ENCODE results near the gene FBRSL1.
A peak's percentile ranks its signal among the peaks of the same experiment; 100 is the strongest.

The FBRSL1 gene

DNA sequence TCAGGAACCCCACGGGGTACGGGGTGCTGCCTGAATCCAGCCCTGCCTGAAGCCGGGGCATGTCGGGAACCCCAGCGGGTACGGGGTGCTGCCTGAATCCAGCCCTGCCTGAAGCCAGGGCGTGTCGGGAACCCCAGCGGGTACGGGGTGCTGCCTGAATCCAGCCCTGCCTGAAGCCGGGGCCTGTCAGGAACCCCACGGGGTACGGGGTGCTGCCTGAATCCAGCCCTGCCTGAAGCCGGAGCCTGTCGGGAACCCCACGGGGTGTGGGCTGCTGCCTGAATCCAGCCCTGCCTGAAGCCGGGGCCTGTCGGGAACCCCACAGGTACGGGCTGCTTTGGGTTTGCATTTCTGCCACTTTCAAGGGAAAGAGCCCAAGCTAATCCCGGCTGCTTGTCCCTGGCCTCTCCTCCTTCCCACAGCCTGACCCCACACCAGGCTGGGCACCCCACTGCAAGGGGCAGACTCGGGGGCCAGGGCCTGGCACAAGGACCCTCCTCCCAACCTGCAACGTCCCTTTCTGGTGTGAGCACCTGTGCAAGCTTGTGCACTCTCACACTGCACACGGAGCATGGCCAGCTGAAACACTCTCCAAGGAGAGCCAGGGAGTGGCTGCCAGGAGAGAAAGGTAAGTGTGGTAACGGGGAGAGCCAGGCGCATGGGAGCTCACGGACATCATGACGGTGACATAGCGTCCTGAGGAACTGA, 5.6 kb upstream of the FBRSL1 start:
- no peak for DNase-seq

DNA sequence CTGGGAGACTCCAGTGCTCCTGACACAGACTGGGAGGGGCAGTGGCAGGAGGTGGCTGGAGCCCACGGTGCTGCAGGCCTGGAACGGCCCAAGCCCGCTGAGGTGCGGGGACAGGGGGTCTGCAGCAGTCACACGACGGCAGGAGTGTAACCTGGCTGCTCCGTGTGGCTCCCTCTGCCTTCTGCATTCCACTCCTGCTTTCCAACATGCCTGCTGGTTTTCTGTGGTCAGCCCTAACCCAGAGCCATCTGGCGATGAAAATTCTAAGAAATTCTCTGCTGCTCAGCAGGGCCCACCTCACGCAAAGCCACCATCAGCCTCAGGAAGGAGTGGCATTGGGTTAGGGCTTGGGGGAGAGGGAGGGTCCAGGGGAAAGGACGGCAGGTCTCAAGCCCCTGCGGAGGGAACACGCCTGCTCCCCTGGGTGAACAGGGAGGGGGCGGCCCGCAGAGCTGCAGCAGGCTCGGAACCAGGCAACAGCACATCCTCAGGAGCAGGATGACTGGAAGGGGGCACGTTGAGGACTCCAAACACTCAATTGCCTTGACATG, 5.0 kb upstream of the FBRSL1 start:
- DNase-seq = no peak

DNA sequence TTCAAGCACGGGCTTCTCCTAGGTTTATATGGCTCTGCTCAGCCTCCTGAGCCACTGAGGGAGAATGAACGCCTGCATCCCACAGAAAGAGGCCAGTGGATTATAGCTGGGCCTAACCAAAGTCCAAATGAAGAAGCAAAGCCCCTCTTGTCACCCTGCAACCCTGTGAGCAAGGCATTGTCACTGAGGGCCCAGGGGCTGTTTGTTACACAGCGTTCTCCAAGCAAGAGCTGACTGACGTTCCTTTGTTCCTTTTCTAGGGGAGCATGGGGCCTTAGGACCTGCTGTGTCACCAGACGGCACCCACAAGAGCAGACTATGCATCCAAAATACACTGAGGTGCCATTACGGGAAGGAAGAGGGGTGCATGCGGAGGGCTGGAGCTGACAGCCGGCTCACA, 4.3 kb upstream of the FBRSL1 start:
- no peak for DNase-seq

DNA sequence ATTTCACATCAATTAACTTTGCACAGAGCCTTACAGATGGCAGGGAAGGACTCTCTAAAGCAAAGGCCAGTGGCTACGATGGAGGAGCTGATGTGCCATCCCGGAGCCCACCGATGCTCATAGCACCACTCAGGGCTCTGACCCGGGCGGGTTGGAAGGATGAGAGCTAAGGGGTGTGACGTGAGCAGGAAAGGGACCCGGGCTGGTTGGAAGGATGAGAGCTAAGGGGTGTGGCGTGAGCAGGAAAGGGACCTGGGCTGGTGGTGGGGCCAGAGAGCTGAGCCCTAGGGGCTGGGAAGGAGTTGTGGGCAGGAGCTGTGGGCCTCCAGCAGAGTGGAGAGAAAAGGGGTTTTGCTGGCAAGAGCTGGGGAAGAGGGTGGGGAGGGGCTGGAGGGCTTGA, 3.8 kb upstream of the FBRSL1 start:
- DNase-seq = no peak

DNA sequence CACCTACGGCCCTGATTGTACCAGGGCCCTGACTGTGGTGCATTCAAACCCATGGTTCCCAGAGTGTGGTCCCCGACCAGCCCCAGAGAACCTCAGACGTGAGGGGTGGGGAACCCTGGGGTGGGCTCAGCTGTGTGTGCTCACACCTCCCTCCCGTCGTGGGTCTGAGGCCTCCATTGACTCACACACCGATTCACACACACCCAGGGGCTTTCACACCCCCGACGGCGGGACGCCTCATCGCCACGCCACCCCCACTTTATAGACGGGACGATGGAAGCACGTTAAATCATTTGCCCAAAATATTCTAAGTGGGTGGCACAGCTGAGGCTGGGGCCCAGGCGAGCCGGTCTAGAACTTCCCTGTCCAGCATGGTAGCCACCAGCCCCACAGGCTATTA, 3.4 kb upstream of the FBRSL1 start:
- no peak for DNase-seq

DNA sequence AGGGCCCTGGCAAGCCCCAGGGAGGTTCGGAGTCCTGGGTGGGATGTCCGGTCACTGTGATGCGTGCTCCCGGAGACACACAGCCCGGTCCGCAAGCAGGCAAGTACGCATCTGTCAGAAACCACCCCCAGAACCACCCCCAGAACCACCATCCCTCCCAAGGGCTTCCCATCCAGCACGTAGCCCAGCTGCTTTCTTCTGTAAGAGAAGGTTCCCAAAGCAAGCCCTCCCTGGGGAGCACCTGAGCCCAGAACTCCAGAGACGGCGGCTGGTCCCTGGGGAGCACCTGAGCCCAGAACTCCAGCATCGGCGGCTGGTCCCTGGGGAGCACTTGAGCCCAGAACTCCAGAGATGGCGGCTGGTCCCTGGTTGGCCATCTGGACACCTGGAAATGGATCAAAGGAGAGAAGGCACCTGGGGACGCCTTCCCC, 2.6 kb upstream of the FBRSL1 start:
- no peak for DNase-seq

DNA sequence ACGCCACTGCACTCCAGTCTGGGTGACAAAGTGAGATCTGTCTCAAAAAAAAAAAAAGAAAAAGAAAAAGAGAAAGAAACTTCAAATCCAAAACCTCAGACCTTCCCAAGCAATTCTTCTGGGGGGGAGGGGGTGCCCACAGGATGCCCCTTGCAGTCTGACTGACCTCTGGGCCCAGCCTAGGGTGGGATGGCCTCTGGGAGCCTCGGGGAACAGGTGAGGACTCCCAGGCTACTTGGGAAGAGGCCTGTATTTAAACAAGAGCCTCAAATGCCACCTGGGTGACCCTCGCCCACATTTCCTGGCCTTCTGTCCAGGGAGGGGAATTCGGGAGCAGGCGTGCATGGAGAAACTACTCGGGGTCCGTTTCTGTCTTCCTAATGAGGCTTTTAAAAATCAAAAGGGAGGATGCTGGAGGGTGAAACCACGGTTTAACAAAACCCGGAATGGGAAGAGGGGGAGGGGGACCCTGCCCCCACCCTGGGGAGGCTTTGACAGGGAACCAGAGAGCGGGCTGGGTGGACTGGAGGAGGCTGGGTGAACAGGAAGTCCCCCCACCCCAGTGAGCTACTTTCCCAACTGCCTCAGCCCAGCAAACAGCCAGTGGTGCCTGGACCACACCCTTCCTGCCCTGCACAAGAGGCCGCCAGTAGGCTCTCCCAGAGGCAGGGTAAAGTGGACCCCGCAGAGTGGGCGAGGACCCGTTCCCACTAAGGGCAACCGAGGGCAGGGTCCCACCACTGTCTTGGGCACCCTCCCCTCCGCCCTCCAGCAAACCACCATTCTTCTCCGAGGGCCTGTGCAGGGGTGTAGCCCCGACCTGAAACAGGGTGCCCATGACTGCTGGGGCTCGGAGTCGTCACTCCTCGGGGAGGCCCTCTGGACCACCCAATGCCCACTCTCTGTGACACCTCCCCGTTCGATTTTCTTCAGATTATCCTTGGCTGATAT, 1.5 kb upstream of the FBRSL1 start:
- DNase-seq = no peak

DNA sequence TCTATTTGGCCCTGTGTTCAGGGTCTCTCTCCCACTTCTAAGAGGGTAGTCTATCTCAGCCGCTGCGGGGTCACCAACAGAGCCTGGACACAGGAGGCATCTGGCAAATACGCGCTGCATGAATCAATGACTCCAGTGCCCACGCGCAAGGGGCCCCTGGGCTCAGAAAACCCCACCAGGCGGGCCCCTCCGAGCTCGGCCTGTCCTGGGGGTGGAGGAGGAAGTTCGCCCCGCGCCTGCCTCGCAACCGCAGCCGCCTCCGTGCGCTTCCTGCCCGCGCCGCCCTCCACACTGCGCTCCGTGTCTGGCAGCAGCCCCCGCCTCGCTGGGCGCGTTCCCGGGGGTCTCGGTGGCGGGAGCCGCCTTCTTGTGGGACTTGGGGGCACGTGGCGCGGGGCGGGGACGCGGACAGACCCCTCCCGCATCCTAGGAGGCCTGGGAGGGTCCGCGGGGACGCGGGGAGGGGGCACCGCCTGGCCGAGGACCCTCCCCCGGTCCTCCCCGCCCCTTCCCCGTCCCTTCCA, 811 bp upstream of the FBRSL1 start:
- DNase-seq = peak; percentile 8

DNA sequence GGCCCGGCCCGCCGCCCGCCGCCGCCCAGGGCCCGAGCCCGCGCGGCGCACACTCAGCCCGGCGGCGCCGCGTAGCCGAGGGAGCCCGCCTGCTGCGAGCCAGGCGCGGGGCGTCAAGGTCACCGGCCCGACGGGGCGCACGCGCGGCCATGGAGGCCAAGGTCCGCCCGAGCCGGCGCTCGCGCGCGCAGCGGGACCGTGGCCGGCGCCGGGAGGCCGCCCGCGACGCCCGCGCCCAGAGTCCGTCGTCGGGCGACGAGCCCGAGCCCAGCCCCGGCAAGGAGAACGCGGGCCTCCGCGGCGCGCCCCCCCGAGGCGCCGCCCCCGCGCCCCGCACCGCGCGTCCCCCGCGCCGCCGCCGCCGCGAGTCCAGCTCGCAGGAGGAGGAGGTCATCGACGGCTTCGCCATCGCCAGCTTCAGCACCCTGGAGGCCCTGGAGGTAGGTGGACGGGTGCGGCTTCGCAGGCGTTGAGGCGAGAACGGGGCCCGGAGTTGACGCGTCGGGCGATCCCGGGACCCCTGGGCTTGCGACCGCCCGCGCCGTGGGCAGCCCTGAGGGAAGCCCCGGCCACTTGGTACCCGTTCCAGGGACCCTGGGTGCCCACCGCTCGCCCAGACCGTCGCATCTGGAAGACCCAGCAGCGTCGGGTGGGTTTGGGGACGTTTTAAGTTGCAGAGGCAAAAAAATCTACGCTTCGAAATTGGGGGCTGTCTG, 629 bp downstream of the FBRSL1 start:
- no peak for DNase-seq

DNA sequence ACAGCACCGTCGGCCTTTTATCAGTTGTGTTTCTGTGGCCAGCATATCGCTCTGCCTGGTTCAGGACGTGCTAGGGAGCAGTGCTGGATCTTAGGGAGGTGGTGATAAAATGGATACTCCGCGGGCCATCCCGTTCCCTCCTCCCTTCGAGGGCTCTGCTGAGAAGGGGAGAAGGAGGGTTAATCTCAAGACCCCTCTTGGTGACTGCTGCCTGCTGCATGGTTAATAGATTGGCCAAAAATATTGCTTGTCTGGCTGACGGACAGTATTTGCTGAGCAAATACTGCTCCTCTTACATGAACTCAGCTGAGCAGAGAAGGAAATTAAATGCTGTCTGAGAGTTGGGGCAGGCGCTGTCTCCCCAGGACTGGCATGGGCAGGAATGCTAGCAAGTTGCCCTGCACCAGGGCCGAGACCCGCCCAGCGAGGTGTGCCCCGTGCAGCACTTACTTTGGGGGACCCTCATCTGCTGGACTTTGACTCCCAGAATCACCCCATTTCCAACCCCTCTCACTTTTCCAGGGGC, 1.2 kb downstream of the FBRSL1 start:
- no peak for DNase-seq

DNA sequence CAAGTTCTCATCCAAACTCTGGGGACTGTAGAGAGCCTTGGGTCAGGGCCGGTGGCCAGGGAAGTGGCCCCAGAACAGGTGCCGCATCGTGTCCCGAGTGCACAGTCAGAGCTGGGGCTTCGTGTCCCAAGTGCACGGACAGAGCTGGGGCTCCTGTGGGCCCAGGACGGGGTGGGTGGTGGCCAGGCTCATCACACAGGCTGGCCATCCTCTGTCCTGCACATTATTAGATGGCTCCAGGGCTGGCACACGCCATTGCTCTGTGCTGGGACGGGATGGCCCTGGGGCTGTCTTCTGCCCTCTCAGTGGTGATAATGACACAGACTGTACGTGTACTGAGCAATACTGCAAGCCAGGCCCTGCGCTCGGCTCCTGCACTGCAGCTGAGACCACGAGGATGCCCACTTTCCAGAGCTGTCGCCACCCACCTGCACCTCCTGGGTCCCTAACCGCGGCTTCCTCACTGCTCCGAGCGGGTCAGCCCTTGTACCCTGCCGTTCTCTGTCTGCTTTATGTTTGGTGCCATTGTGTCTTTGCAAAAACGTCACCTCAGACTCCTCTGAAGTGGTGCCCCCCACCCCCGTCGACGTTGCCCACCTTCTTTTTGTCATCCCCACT, 1.9 kb downstream of the FBRSL1 start:
- no peak for DNase-seq

DNA sequence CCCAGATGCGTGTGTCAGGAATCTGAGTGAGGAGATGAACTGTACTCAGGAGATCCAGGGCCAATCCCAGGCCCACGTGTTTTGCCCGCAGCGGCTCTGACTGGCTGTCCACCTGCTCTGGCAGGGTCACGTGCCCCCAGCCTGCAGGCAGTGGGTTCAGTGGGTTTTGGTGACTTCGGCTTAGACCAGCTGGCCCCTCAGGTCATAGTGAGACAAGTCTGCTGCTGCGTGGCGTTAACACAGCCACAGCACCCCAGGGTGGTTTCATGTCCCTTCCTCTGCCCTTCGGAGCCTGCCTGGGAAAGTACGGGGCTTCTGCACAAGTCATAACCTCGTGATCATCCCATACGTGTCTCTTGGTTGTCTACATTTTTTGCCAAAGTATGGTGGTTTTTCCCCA, 2.6 kb downstream of the FBRSL1 start:
- DNase-seq = no peak

DNA sequence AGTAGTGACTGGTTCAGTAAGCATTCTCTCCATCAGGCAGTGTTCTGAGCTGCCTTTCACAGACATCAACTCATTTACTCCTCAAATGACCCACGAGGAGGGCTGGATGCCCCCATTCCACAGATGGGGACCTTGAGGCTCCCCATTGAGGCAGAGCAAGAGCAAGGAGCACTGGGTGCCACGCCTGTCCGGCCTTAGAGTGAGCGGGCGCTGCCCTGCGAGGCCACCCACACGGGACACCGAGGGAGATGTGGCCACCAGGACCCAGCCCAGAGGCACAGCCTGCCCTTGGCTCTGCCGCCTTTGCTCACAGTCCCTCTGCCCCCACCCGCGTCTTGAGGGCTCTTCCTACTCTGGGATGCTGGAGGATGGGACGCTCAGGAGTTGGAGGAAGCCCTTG, 3.0 kb downstream of the FBRSL1 start:
- no peak for DNase-seq

DNA sequence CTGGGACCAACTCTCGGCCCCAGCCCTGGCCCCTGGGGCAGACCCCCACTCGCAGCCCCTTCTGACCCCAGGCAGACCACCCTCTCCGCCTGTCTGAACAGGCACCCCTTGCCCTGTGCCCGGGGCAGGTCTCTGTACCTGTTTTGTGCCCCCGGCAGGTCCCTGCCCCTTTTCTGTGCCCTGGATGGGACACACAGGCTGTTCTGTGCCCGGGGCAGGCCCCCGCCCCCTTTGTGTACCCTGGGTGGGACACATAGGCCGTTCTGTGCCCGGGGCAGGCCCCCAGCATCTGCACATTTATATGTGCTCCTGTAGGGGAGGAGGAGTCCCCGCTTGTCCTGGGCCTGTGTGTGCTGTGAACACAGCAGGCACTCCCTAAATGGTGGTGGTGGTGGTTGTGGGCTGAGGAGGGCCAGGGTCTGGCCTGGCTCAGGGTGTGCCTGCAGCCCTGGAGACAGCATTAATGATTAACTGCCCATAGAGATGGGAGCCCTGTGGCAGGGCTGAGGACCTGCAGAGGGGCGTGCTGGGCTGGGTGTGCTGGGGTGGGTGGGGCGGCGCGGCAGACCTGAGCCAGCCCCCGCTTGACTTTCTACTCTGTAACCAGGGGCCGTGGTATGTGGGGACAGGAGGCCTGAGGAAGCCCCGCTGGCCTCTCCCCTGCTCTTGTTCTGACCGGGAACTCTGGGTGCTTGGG, 3.7 kb downstream of the FBRSL1 start:
- DNase-seq = no peak

DNA sequence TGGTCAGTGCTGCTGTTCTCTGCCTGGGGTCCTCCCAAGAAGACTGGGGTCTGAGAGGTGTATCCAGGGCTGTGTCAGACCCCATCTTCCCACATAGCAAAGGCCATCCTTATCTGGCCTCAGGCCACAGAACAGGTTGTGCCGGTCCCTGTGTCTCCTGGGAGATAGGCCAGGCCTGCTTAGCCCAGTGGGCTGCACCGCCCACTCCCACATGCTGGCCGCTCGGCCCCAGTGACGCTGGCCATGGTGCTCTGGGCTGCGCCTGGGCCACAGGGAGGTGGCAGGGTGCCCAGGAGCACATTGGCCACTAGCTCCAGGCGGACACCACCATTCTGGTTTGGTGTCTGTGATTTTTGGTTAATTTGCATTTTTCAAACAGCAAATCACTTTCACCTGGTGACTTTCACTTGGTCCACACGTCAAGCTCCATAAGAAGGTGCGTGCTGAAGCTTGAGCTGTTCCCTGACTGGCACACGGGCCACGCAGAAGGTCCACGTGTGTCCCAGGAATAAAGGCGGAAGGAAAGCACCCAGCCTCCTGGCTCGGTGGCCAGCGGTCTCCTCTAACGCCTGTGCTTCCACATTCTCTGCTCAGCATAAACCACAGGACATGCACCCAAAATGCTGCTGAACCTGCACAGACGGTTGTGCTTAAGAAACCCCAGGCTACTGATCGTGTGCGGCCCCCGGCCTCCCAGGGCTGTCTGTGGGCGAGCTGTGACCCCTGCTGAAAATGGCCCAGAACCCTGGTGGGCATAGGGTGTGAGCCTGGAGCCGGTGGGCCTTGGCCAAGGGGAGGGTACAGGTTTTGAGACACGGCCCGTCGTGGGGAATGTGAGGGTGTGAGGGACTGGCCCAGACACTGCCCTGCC, 4.6 kb downstream of the FBRSL1 start:
- DNase-seq = no peak

DNA sequence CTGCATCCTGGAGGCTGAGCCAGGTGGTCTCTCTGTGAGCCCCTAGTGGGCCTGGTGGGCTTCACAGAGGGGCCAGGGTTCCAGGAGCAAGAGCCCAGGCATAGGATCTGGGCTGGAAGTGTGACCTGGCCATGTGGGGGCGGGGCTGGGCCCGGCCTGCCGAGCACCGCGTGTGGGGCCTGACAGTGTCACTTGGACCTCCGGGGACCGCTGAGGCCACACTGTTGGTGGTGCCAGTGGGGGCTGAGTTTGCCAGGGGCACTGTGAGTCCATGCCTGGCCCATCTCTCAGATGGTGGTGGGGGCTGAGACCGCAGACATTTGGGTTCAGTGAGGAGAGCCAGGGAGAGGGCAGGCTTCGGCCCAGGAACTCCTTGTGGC, 5.2 kb downstream of the FBRSL1 start:
- DNase-seq = no peak

DNA sequence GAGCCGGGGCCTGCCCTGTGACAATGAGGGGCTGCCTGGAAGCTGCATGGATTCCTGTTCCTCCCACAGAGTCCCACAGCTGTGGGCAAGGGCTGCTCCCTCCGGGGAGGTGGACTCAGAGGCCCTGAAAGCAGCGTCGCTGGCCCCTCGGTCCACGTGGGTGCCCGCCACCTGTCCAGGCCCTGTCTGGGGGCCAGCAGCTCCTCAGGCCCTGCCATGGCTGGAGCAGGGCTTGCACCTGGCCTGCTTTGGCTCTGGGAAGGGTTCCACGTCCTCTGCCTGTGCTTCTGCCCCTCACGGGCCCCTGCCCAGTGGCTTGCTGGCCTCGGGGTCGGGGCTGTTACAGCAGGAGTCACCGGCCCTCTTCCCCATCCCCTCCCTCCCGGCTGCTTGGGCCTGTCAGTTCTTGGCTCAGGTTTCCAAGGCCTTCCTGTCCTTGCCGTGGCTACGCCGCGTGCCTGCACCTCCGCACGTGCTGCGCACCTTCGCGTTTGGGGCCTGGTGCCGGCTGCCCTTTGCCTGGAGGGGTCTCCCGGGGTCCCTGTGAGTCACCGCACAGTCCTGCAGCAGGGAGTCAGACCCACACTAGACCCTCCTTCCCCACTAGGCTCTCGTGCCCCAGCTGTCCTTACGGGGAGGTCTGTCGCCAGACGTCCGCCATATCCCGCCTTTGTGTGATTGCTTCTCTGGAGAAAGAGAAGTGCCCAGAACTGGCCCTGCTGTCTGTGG, 5.8 kb downstream of the FBRSL1 start:
- no peak for DNase-seq

DNA sequence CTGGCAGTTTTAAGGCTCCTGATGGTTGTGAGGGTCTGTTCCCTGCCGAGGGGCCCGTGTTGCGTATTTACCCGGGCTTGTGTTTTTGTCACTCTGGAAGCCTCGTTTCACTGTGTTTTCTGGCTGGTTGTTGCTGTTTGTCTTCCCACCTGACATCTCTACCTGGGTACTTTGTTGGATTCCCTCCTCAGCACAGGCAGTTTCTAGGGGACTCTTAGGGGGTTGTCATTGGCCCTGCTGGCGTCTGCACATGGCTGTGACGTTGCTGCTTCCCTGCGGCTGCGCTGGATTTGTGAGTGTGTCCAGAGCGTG, 6.4 kb downstream of the FBRSL1 start:
- no peak for DNase-seq

DNA sequence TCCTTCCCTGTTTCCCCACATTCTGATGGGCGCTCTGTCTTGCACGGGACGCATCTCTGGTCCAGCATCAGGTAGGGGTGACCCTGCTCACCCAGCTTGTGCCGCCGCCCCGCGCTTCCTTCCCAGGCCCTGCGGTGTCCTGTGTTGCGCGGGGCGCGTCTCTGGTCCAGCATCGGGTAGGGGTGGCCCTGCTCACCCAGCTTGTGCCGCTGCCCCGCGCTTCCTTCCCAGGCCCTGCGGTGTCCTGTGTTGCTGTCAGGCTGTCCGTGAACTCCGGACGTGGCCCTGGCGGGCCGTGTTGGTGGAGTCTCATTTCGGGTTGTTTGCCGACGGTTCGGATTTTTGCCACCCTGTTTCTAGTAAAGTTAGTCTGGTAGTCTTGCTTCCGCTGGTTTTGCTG, 6.8 kb downstream of the FBRSL1 start:
- DNase-seq = no peak
